AG10803 (cell line): ENCODE measurements around the gene TSPEAR.
"Not testable (repeated sequence)": the region's sequence is repeated elsewhere in the genome, so short reads cannot be mapped to it uniquely, and the experiment has no call there.

Experiments
- DNase-seq: peaks from one replicate; pipeline ENCODE4 v3.0.0; 2010; ENCODE audit warnings: low read depth
- H3K4me3 ChIP-seq: 2 replicates; pipeline ENCODE4 v1.5.1; 2011; ENCODE audit warnings: mild to moderate bottlenecking, low read length, control low read depth
- TF ChIP-seq, protein P1 (sequence below): conservative IDR thresholded peaks from 2 replicates; pipeline ENCODE4 v1.5.1; 2011; ENCODE audit warnings: mild to moderate bottlenecking, low read length, control low read depth, inconsistent platforms

The TSPEAR gene

DNA sequence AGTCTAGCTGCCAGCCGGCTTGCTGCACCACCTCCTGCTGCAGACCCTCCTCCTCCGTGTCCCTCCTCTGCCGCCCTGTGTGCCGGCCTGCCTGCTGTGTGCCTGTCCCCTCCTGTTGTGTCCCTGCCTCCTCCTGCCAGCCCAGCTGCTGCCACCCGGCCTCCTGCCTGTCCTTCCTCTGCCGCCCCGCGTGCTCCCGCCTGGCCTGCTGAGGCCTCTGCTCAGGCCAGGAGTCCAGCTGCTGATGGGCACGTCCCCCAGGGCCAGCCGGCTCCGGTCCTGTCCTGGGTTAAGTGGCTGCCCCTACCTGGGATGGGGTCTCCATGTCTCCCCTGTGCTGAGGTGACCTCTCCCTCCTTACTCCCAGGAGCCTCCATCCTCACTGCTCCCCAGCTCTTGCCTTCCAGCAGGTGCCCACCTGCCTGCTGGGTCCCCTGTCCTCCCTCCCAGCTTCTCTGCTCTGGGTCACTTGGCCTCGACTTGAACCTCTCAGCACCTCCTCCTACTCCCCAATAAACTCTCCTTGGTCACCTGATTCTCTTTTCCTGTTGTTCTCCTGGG, 98.6 kb downstream of the TSPEAR start:
- H3K4me3 ChIP-seq = no peak overlapping the region
- no peak for DNase-seq
- TF ChIP-seq, protein P1, sequence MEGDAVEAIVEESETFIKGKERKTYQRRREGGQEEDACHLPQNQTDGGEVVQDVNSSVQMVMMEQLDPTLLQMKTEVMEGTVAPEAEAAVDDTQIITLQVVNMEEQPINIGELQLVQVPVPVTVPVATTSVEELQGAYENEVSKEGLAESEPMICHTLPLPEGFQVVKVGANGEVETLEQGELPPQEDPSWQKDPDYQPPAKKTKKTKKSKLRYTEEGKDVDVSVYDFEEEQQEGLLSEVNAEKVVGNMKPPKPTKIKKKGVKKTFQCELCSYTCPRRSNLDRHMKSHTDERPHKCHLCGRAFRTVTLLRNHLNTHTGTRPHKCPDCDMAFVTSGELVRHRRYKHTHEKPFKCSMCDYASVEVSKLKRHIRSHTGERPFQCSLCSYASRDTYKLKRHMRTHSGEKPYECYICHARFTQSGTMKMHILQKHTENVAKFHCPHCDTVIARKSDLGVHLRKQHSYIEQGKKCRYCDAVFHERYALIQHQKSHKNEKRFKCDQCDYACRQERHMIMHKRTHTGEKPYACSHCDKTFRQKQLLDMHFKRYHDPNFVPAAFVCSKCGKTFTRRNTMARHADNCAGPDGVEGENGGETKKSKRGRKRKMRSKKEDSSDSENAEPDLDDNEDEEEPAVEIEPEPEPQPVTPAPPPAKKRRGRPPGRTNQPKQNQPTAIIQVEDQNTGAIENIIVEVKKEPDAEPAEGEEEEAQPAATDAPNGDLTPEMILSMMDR = no peak

DNA sequence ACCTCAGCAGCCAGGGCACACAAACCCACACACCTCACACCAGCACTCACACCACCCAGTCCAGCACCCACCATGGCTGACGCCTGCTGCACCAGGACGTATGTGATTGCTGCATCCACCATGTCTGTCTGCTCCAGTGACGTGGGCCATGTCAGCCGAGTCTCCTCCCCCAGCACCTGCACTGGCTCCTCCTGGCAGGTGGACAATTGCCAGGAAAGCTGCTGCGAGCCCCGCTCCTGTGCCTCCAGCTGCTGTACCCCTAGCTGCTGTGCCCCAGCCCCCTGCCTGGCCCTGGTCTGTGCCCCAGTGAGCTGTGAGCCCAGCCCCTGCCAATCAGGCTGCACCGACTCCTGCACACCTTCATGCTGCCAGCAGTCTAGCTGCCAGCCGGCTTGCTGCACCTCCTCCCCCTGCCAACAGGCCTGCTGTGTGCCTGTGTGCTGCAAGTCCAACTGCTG, 99.3 kb downstream of the TSPEAR start, which contains the start of gene KRTAP10-8:
TSS of gene KRTAP10-8 (plus strand) at position 51 of the 458 bp plus-strand sequence. CDS start at position 73, 22 bp downstream.
- TF ChIP-seq, protein P1 = no peak
- no peak for DNase-seq
- no peak within 1 kb of the TSS for H3K4me3 ChIP-seq

DNA sequence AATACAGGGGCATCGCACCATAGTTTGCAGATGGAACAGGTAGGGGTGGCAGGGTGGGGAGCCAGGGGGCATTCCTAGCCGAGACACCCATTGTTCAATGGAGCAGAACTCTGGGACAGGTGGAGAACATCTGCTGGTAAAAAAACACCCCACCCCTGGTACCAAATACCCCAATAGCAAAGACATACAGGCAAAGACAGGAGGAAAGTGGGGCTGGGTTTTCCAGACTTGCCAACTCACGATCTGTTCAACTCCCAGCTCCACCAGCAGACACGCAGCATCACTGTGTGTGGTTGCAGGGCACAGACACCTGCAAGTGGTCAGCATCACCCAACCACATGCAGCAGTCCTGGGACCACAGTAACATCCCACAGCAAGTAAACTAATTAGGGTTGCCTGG, 99.8 kb downstream of the TSPEAR start:
- no peak overlapping the region for H3K4me3 ChIP-seq
- DNase-seq = no peak
- TF ChIP-seq, protein P1 = no peak

DNA sequence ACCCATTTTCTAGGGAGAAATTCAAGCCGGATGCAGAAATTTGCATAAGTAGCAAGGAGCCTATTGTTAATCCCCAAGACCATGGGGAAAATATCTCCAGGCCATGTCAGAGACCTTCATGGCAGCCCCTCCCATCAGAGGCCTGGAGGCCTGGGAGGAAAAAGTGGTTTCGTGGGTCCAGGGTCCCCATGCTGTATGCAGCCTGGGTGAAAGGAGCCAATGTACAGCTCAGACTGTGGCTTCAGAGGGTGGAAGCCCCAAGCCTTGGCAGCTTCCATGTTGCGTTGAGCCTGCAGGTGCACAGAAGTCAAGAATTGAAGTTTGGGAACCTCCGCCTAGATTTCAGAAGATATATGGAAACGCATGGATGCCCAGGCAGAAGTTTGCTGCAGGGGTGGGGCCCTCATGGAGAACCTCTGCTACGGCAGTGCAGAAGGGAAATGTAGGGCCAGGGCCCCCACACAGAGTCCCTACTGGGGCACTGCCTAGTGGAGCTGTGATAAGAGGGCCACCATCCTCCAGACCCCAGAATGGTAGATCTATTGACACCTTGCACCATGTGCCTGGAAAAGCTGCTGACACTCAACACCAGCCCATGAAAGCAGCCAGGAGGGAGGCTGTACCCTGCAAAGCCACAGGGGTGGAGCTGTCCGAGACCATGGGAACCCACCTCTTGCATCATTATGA, 101.1 kb downstream of the TSPEAR start:
- H3K4me3 ChIP-seq, DNase-seq: not testable (repeated sequence)

DNA sequence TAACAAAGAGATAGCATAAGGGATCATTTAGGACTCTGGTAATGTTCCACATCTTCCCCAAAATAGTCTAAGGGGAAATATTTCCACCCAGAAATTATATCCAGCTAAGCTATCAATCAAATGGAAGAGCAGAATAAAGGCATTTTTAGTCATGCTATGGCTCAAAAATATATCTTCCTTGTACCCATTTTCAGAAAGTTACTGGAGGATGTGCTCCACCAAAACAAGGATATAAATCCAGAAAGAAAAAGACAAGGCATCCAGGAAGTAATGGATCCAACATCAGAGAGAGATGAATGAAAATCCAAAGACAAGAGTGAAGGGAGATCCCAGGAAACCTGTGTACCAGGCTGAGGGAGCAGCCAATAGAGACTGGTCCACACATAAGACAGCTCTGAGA, 102.2 kb downstream of the TSPEAR start:
- DNase-seq = no peak
- H3K4me3 ChIP-seq = no peak overlapping the region
- TF ChIP-seq, protein P1 = no peak

DNA sequence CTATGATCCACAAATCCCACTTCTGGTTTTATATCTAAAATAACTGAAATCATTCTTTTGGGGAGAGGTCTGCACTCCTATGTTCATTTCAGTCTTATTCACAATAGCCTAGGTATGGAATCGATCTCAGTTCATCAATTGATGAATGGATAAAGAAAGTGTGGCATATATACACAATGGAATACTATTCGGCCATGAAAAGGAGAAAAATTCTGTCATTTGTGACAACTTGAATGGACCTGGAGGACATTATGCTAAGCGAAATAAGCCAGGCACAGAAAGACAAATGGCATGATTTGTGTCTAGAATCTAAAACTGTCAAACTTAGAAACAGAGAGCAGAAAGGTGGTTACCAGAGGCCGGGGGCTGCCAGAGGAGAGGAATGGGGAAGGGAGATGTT, 104.9 kb downstream of the TSPEAR start:
- H3K4me3 ChIP-seq = no peak overlapping the region
- TF ChIP-seq, protein P1 = no peak
- DNase-seq = no peak

DNA sequence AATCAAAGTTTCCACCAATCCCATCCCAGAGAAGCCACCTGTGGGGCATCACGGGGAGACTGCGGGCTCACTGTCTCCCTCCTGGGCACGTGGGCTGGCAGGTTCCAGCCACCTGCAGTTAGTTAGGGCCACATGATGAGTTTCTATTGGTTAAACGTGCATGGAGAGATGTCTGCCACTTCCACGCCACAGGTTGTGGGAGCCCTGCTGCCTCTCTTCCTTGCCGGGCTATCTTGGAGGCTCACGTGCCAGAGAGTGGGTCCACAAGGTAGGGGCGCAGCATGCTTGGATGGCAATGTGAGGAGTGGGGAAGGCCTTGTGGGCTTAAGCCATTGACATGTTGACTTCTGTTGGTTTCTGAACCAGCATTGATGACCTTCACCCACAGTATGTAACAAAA, 107.5 kb downstream of the TSPEAR start:
- DNase-seq = no peak
- TF ChIP-seq, protein P1 = no peak
- H3K4me3 ChIP-seq = no peak overlapping the region
